Keratinocyte (primary cell): ENCODE results near the gene NAPA. TPM values are rescaled to one million over a fixed set of nuclear protein-coding genes. Genes with fewer than 3 reads are reported as not detected.

Experiments used
- DNase-seq: peaks from one replicate; pipeline ENCODE4 v3.0.0-alpha.2; 2011; ENCODE audit warnings: low read depth, missing footprints, low spot score
- FAIRE-seq: peaks from 2 replicates; lab custom pipeline; 2011; peaks lifted over from hg19 to GRCh38; lab: Jason Lieb, UNC
- H2AFZ ChIP-seq: 2 replicates; pipeline ENCODE4 v1.6.0; 2012; ENCODE audit warnings: low read length, control low read depth, inconsistent platforms; ENCODE audit not compliant: control insufficient read depth
- H3K27ac ChIP-seq: 2 replicates; pipeline ENCODE4 v1.5.1; 2011; ENCODE audit warnings: low read length; ENCODE audit not compliant: control insufficient read depth, insufficient read depth
- H3K27me3 ChIP-seq: 3 replicates; pipeline ENCODE4 v1.6.0; 2011; ENCODE audit warnings: low read length; ENCODE audit not compliant: control insufficient read depth, insufficient read depth; ENCODE audit errors: extremely low read depth
- H3K36me3 ChIP-seq, 2 experiments: 2 replicates in 1 of 2; 3 replicates in 1 of 2; pipeline ENCODE4 v1.5.1; 2011; ENCODE audit warnings: low read length in 2 of 2, mild to moderate bottlenecking in 1 of 2; ENCODE audit not compliant: control insufficient read depth in 2 of 2, insufficient read depth in 2 of 2; ENCODE audit errors: extremely low read depth in 1 of 2
- H3K4me1 ChIP-seq: 3 replicates; pipeline ENCODE4 v1.5.1; 2011; ENCODE audit warnings: low read length; ENCODE audit not compliant: control insufficient read depth, insufficient read depth; ENCODE audit errors: extremely low read depth
- H3K4me2 ChIP-seq: 3 replicates; pipeline ENCODE4 v1.6.0; 2011; ENCODE audit warnings: low read depth, low read length; ENCODE audit not compliant: control insufficient read depth, insufficient read depth; ENCODE audit errors: extremely low read depth
- H3K4me3 ChIP-seq, 3 experiments: fragments of 200-600 bp in 1 of 3; sonication (generic) in 1 of 3; 2 replicates in 2 of 3; 3 replicates in 1 of 3; pipeline ENCODE4 v1.5.1; 2011 to 2016; ENCODE audit warnings: low read length in 3 of 3, mild to moderate bottlenecking in 3 of 3, control low read depth in 2 of 3, inconsistent platforms in 1 of 3, low read depth in 1 of 3, mixed read lengths in 1 of 3, mixed run types in 1 of 3, moderate library complexity in 1 of 3; ENCODE audit not compliant: control insufficient read depth in 2 of 3, insufficient read depth in 2 of 3; ENCODE audit errors: extremely low read depth in 1 of 3
- H3K79me2 ChIP-seq: 2 replicates; pipeline ENCODE4 v1.6.0; 2012; ENCODE audit warnings: low read length; ENCODE audit not compliant: control insufficient read depth, insufficient read depth
- H3K9ac ChIP-seq: 3 replicates; pipeline ENCODE4 v1.6.0; 2011; ENCODE audit warnings: low read length; ENCODE audit not compliant: control insufficient read depth, insufficient read depth; ENCODE audit errors: extremely low read depth
- H3K9me1 ChIP-seq: 3 replicates; pipeline ENCODE4 v1.6.0; 2011; ENCODE audit warnings: low read length; ENCODE audit not compliant: control insufficient read depth, insufficient read depth; ENCODE audit errors: extremely low read depth
- H3K9me3 ChIP-seq: 2 replicates; pipeline ENCODE4 v1.5.1; 2012; ENCODE audit warnings: low read depth, low read length; ENCODE audit not compliant: control insufficient read depth
- H4K20me1 ChIP-seq: 3 replicates; pipeline ENCODE4 v1.6.0; 2011; ENCODE audit warnings: low read length; ENCODE audit not compliant: control insufficient read depth, insufficient read depth; ENCODE audit errors: extremely low read depth
- EZH2 ChIP-seq: IDR thresholded peaks from one replicate; pipeline ENCODE4 v1.6.1; 2012; ENCODE audit warnings: inconsistent platforms, mild to moderate bottlenecking, low read length, moderate library complexity
- dilution Hi-C: fragments of 300-500 bp; cut with MboI; formaldehyde crosslinking; loops from one replicate; pipeline ENCODE4 v1.7.0; 2020; ENCODE audit warnings: low sequenced_read_pairs; ENCODE audit not compliant: extremely low pct_ligation_motif_present
- polyA plus RNA-seq, 5 experiments: library from polyadenylated mRNA; depleted of rRNA in 3 of 5; stranded (reverse) in 3 of 5; stranded (forward) in 1 of 5; unstranded in 1 of 5; fragments of >200 nt; gene quantifications; 1 replicate in 1 of 5; 2 replicates in 3 of 5; 3 replicates in 1 of 5; pipeline versions ENCODE4 v1.2.1 to v1.2.3, GENCODE V29; 2011 to 2012; ENCODE audit warnings: missing spikeins in 2 of 5, low read depth in 1 of 5, low replicate concordance in 1 of 5
- TF ChIP-seq, protein P1 (sequence below), 3 experiments: IDR thresholded peaks in 1 of 3; conservative IDR thresholded peaks in 1 of 3; optimal IDR thresholded peaks in 1 of 3; 2 replicates in 2 of 3; 3 replicates in 1 of 3; pipeline versions ENCODE3 to v1.5.1; 2011; ENCODE audit warnings: low read length in 3 of 3, mild to moderate bottlenecking in 3 of 3, moderate library complexity in 2 of 3, control low read depth in 1 of 3, inconsistent platforms in 1 of 3; ENCODE audit not compliant: insufficient read depth in 2 of 3; ENCODE audit errors: extremely low read depth in 1 of 3

Gene NAPA
- polyA plus RNA-seq, 1 donor (not counting 4 experiments of a cell fraction or from before 2014, with no cell fraction given) = 89.0 TPM

GRCh38 chr19:47492571-47493377, 22.1 kb downstream of the NAPA start:
- peaks cover 40 to 47% of the 10 kb centered on the region in 2 experiments for H3K36me3 ChIP-seq
- FAIRE-seq = no peak
- no peak overlapping the region for H3K9ac ChIP-seq
- H3K27me3 ChIP-seq = no peaks in the 10 kb centered on the region
- peaks cover 4% of the 10 kb centered on the region for H4K20me1 ChIP-seq
- no peak overlapping the region for H3K27ac ChIP-seq
- no peaks in the 10 kb centered on the region for H3K9me1 ChIP-seq
- TF ChIP-seq, protein P1, sequence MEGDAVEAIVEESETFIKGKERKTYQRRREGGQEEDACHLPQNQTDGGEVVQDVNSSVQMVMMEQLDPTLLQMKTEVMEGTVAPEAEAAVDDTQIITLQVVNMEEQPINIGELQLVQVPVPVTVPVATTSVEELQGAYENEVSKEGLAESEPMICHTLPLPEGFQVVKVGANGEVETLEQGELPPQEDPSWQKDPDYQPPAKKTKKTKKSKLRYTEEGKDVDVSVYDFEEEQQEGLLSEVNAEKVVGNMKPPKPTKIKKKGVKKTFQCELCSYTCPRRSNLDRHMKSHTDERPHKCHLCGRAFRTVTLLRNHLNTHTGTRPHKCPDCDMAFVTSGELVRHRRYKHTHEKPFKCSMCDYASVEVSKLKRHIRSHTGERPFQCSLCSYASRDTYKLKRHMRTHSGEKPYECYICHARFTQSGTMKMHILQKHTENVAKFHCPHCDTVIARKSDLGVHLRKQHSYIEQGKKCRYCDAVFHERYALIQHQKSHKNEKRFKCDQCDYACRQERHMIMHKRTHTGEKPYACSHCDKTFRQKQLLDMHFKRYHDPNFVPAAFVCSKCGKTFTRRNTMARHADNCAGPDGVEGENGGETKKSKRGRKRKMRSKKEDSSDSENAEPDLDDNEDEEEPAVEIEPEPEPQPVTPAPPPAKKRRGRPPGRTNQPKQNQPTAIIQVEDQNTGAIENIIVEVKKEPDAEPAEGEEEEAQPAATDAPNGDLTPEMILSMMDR (optimal IDR thresholded peaks at IDR 0.05 in 1 of 3, IDR thresholded peaks at IDR 0.05 in 1 of 3, conservative IDR thresholded peaks at IDR 0.05 in 1 of 3; ENCODE audit: extremely low read depth in 1 of 3, insufficient read depth in 2 of 3, low read length in 3 of 3) = no peak
- TF ChIP-seq EZH2 = no peak
- no peak overlapping the region for H2AFZ ChIP-seq
- H3K4me2 ChIP-seq = no peak overlapping the region
- no peaks in the 10 kb centered on the region for H3K79me2 ChIP-seq
- H3K4me3 ChIP-seq = no peak overlapping the region
- no peaks in the 10 kb centered on the region for H3K4me1 ChIP-seq
- dilution Hi-C loops = no loop called here
- DNase-seq = no peak
- H3K9me3 ChIP-seq = no peaks in the 10 kb centered on the region

DNA sequence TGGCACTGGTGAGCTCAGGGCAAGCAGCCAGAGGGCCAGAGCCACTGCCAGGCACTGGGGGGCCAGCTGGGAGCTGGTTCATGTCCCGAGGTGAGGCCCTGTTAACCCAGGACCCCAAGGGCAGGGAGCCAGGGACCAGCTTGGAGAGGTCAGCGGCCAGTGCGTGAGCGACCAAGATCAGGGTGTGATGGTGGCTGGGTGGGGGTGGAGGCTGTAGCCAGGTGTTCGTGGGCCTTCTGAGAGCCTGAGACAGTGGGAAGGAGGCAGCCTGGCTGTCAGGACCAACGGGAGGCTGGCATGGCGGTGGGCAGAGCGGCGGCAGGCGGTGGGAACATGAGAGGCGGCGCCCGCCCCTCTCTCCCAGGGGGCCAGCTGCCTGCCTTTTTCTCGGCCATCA, 22.7 kb downstream of the NAPA start:
- TF ChIP-seq EZH2 = no peak
- TF ChIP-seq, protein P1 (optimal IDR thresholded peaks at IDR 0.05 in 1 of 3, IDR thresholded peaks at IDR 0.05 in 1 of 3, conservative IDR thresholded peaks at IDR 0.05 in 1 of 3; ENCODE audit: extremely low read depth in 1 of 3, insufficient read depth in 2 of 3, low read length in 3 of 3) = no peak
- H3K9me1 ChIP-seq = no peaks in the 10 kb centered on the region
- dilution Hi-C loops = no loop called here
- H3K4me2 ChIP-seq = no peak overlapping the region
- no peak overlapping the region for H3K4me3 ChIP-seq
- no peak overlapping the region for H2AFZ ChIP-seq
- no peak for FAIRE-seq
- no peaks in the 10 kb centered on the region for H3K4me1 ChIP-seq
- H3K79me2 ChIP-seq = no peaks in the 10 kb centered on the region
- H3K36me3 ChIP-seq = peaks cover 40 to 47% of the 10 kb centered on the region in 2 experiments
- H4K20me1 ChIP-seq = peaks cover 4% of the 10 kb centered on the region
- H3K27ac ChIP-seq = no peak overlapping the region
- DNase-seq = no peak
- no peaks in the 10 kb centered on the region for H3K27me3 ChIP-seq
- H3K9ac ChIP-seq = no peak overlapping the region
- H3K9me3 ChIP-seq = no peaks in the 10 kb centered on the region
